Middle frontal gyrus (tissue), 1 donor: ENCODE measurements around the gene UNC45A.
A peak's percentile ranks its signal among the peaks of the same experiment; 100 is the strongest.

Experiments used
- DNase-seq: peaks from one replicate; pipeline ENCODE4 v3.0.0-alpha.2; 2015; ENCODE audit warnings: low spot score; ENCODE audit errors: extremely low spot score

The UNC45A gene

DNA sequence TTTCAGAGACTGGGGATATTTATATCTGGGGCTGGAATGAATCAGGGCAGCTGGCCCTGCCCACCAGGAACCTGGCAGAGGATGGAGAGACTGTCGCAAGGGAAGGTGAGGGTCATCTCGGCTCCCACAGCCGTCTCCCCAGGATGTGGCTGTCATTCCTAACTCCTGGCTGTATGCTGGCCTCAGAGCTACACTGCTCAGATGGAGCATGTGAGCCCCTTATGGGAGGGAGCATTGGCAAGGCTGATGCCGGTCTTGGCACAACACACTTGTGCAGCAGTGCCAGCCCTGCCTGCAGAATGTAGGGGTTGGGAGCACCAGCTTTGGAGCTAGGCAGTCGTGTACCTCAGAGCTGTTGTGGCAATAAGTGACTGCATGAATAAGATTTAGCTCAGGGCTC is 24.8 kb downstream of the UNC45A start:
- DNase-seq = peak; percentile 72

DNA sequence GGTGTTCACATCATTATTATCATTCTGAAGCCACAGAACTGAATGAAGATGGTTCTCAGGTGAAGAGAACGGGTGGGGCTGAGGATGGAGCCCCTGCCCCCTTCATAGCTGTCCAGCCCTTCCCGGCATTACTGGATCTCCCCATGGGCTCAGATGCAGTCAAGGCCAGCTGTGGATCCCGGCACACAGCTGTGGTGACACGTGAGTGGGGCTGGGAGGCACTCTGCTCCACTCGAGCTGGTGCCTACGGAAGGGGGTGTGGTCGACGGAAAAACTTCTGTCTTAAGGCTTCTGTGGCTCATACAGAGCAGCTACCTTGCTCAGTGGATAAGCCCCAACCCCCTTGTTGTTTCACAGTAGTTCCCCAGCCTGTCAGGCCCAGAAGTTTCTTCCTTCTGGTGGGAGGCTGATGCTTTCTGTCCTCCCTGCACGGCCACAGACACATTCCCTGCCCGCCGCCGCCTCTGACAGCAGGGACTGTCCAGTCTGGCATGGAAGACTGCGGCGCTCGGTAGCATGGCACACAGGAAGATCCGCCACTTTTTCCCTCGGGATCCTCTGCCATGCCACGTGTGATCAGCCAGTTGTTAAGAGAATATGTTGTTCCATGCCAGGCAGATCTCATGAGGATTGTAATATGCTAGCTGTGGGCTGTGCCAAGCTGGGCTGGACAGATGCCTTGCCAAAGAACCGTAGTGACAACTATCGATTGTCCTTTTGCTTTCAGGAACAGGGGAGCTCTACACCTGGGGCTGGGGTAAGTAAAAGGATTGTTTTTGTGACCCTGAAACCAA is 25.4 kb downstream of the UNC45A start:
- DNase-seq = no peak

DNA sequence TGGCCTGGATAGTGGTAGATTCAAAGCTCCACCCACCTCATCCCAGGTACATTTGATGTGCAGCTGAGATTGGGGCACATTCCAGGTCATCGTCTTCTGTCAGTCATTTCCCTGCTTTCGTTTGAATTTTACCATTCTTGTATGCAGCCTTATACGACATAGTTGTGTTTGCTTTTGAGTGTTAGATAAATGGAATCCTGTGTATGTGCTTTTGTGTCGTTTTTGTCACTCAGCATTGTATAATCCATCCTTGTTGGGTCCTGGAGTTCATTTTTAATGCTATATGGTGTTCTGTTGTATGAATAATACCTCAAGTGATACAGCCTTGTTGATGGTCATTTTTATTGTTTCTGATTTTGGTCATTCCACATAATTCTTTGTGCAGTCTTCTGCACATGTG is 26.9 kb downstream of the UNC45A start:
- no peak for DNase-seq

DNA sequence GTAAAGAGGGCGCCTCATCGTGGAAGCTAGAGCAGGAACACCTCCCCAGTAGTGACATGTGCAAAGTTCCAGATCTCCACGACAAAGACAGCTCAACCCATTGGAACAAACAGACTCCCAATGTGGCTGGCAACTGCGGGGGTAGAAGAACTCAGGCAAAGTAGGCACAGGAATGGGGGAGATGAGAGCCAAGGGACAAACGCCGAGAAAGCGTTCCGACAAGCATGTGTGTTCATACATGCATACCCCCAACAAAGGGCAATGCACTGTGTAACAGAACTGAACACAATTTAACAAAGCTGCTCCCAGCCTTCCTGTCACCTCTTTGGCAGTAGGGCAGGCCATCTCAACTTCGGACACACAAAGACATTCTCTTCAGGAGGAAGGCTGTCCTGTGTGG is 31.2 kb downstream of the UNC45A start:
- no peak for DNase-seq

DNA sequence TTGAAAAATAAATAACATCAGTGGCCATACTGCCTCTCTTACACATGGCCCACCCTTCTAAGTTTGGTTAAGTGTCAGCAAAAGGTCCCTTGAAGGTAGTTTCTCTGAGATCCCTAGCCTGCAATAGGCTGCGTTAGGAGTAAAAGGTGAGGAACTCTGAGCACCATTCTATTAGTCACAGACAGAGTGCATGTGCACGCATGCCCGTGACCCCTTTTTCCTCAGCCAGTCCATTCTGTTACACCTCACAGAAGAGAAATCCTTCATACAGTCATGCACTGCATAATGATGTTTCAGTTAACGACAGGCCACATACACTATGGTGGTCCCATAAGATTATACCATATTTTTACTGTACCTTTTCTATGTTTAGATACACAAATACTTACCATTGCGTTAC is 32.1 kb downstream of the UNC45A start:
- no peak for DNase-seq

DNA sequence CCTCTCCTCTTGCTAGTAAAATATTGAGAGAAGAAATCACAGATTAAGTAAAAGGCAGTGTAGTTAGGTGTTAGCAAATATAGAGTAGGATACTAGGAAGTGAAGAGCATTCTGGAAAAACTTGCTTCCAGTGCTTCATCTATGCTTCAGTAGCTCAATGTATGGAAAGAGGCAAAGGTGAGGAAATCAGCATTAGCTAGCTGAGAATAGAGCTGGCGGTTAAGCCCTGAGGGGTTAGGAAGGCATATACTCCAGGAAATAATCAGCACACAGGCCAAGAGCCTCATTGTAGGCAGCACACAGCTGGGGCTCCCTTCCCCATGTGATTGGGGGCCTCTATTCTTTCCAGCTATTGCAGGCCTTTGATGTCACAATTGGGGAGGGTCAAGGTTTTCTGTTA is 33.3 kb downstream of the UNC45A start:
- DNase-seq = no peak

DNA sequence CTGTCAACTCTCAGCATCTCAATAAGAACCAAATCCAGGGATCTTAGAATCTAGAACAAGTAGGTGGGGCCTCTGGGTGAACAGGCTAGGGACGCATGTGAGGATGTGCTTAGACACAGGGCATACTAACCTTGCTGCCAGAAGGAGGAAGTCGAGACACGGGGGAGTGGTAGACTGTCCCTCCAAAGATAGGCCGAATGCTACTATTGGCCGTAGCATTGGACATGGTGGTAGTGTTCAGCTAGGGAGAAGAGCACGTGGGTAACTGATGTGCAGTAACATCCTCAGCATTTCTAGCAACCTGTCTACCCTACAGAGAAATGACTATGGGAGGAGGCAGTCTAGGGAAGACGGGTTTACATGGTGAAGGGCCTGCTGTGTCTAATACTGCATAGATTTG is 35.2 kb downstream of the UNC45A start:
- no peak for DNase-seq

DNA sequence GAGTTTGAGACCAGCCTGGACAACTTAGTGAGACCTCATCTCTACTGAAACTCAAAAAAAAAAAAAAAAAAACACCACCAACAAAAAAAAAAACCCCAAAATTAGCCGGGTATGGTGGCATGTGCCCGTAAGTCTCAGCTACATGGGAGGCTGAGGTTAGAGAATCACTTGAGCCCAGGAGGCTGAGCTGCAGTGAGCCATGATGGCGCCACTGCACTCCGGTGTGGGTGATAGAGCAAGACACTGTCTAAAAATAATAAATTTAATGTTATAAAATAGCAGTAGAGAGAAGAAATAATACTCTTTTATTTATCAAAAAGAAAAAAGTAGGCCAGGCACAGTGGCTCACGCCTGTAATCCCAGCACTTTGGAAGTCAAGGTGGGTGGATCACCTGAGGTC is 37.0 kb downstream of the UNC45A start:
- no peak for DNase-seq

DNA sequence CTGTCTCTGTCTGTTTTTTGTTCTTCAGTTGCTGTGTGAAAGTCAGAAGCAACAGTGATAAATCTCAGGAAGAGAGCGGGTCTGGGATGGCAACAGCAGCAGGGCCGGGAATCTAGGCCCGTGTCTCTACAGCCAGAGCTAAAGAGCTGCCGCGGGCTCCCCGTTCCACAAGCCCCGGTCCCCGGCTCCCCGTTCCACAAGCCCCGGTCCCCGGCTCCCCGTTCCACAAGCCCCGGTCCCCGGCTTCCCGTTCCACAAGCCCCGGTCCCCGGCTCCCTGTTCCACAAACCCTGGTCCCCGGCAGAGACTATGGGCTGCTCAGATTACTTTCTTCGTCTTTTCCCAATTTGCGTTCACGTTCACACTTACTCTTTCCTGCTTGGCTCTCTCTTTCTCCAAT is 39.1 kb downstream of the UNC45A start:
- no peak for DNase-seq

DNA sequence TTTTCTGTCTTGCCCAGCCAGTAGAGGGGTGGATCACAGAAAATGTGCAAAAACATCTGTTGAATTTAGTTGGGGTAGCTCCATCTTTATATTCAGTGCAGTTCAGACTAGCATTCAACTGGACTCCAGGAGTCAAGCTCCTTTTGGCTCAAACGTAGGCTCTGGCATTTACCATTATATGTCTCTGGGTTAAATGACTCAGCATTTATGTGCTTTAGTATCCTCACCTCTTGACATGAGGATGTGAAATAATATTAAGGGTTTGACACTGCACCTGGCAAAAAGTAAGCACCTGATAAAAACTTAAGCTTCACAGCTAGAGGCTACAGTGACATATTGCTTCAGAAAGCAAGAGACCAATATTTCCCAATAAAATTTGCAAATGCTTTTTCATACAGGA is 44.5 kb downstream of the UNC45A start:
- no peak for DNase-seq

DNA sequence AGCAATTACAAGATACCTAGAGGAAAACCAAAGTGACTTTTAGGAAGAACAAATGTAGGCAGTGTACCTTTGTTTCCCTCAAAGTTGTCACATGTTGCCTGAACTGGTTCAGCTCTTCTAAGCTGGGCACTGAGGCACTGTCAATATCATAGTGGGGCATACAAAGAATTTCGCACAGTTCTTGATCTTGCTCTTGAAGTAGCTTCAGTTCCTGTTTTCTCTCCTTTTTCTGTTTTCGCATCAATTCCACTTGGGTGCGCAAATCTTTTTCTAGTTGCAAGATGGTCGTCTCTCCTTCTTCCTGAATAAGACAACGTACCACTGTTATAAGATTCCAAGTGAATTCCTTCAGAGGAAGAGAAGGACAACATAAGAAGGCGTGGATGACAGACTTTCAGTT is 46.6 kb downstream of the UNC45A start:
- DNase-seq = no peak

DNA sequence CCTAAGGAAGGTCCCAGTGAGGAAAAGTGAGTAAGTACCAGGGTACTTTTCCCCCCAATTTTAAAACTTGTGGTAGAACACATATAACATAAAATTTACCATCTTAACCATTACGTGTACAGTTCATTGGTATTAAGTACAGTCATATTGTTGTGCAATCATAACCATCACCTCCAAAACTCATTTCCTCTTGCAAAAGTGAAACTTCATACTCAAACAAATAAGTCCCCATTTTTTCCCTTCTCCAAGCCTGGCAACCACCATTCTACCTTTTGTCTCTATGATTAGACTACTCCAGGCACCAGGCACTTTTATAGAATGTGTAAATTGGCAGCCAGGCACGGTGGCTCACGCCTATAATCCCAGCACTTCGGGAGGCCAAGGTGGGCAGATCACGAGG is 47.0 kb downstream of the UNC45A start:
- no peak for DNase-seq

DNA sequence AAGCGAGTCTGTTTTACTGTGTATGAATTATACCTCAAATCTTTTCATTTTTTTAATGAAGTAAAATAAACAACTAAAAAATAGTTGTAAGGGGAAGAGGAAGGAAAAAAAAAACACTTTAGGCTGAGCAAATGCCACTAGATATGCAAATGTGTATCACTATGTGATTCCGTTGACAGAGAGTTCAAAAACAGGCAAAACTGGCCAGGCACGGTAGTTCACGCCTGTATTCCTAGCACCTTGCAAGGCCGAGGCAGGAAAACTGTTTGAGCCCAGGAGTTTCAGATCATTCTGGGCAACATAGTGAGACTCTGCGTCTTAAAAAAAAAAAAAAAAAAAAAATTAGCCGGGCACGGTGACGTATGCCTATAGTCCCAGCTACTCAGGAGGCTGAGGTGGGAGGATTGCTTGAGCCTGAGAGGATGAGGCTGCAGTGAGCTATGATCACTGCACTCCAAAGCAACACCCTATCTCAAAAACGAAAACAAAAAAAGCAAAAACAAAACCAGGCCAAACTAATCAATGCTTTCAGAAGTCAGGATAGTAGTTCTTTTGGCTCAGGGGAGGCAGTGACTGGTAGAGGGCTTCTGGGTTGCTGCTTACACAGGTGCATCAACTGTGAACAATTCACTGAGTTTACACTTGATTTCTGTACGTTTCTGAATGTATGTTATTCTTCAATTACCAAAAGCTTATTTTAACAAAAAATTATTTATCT is 51.9 kb downstream of the UNC45A start:
- DNase-seq = no peak

DNA sequence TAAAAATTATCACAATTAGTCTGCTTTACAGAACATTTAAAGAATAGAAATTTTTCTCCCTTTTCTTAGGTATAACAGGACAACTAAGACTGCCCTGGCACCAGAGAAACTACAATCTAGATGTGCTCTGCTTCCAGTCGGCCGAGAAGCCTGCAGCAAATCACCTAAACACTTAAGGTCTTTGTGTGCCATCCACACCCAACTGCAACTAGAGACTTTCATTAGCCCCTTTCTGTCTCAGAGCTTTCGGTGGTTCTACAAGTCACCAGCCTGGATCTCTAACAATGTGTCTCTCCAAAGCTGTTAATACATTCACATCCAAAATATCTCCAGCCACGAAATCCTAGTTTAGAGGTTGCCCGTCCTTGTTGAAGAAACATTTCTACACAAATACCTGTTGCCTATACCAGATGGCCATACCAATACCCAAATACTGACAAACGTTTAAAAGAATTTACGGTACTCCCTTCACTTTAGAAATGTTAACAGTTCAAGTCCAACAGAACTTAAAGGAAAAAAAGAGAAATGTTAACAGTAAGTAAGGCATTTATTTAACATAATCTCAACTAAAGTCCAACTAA is 52.6 kb downstream of the UNC45A start:
- DNase-seq = no peak

DNA sequence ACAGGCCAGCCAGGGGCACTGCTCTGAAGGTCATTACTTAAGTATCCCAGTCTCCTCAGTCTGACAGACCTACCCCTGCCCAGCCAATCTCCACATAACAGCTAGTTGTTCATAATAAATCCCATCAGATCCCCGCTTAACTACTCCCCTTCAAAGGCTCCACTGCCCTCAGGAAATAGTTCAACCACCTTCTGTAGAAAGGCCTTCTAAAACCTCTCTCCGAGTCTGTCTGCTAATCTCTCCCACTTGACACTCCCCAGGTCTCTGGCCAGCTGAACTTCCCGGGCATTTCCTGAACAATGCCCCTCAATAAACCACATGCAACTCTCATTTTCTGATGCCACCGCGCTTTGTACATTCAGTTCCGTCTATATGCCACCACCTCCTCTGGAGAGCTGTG is 53.2 kb downstream of the UNC45A start:
- DNase-seq = no peak

DNA sequence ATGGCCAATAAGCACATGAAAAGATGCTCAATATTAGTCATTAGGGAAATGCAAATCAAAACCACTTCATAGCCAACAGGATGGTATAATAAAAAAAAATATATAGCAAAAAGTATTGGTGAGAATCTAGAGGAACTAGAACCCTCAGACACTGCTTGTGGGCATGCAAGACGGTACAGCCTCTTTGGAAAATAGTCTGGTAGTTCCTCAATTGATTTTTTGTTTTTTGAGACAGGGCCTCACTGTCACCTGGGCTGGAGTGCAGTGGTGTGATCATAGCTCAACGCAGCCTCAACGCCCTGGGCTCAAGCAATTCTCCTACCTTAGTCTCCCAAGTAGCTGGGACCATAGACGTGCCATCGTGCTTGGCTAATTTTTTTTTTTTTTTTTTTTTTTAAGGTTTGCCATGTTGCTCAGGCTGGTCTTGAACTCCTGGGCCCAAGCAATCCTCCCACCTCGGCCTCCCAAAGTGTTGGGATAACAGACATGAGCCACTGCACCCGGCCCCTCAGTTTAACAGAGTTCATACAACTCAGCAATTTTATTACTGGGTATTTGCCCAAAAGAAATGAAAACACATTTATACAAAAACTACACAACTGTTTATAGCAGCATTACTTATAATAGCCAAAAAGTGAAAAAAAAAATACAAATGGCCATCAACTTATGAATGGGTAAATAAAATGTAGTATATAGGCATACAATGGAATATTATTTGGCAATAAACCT is 54.1 kb downstream of the UNC45A start:
- DNase-seq = no peak

DNA sequence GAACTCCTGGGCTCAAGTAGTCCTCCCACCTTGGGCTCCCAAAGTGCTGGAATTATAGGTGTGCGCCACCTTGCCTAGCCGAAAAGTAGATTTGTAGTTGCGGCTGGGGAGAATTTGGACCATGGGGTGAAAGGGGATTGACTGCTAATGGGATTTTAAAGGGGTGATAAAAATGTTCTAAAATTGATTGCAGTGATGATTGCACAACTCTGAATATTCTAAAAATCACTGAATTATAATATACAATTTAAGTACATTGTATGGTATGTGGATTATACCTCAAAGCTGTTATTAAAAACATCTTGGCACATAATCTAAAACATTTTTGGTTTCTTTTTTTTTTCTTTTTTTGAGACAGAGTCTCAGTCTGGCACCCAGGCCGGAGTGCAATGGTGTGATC is 55.4 kb downstream of the UNC45A start:
- no peak for DNase-seq

DNA sequence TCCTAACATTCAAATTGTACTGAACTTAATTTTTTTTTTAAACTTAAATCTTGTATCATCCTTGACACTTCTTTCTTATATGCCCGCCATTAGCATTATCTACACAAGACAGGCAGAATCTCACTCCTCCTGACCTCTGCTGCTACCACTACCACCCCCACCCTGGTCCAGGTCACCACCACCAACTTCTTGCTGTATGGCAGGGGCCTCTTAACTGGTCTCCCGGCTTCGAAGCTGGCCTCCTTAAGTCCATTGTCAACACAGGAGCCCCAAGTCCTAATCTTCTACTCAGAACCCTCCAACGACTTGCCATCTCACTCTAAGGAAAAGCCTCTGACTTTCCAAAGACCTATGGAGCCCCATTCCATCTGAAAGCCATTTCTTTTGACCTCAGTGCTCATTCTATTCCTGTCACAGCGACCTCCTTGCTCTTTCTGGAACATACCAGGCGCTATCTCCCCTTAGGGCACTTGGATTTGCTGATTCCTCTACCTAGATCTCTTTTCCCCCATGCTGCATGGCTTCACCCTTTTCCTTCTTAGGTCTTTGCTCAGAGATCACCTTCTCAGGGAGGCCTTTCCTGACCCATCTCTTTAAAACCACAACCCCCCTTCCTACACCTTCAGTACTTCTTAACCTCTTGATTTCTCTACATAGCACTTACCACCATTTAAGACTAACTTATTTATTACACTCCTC is 56.7 kb downstream of the UNC45A start:
- DNase-seq = no peak

DNA sequence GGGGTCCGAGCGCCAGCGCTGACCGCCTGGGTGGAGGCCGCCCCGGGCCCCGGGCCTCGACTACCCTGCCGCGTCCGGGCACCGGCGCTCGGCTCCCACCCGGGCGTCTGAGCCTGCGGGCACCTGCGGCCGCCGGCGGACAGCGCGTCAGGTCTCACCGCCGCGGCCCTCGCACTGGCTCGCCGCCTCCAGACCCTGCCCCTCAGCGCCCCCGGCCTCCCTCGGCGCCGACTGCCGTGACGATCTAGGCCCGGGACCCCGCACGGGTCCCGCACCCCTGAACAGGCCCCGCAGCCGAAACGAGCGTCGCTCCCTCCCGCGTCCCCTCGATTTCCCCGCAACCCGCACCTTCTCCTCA is 59.0 kb downstream of the UNC45A start:
- no peak for DNase-seq

DNA sequence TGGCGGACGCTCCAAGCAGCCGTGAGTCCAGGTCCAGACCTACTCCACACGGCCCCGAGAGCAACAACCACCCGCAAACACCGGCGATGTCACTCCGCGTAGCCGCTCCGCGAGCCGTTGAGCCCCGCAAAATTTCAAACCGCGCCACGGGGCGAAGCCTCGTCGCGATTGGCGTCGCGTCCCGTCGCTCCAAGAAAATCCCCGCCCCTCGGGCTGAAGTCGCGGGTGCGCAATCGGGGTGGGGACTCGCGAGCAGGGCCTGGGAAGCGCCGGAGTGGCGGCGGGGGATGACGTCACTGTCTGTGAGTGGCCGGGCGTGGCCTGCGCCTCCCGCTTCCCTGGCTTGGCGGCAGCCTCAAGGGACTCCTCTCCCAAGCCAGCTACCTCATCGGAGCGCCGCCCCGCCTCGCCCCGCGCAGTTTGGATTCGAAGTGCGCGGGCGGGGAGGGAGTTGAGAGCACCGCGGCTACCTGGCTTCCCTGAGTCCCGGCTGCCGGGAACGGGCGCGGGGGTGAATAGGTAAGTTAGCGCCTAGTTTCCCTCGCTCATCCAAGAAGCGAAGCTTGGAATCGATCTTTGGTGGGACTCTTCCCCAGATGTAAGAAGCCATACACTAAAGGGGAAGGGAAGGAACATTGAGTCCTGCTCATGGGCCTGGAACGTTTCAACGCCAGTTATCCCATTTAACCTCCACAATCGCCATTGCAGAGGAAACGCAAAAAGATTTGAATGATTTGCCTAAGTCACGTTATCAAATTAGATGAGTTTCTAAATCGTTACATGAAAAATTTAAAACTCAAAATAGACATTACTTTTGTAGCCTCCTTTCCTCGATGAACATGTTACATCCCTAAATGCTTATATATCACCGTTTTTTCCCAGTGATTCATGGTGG is 59.6 kb downstream of the UNC45A start, which contains the start of gene PRC1:
Gene PRC1 (minus strand): TSS at position 119 of the 895 bp plus-strand sequence. CDS start 118 bp downstream, at position 1.
- peak; percentile 95 for DNase-seq
